ENCODE results near the gene PSME3IP1. TPM values are rescaled to one million over a fixed set of nuclear protein-coding genes. Genes with fewer than 3 reads are reported as not detected.

The PSME3IP1 gene
- total and polyA plus RNA-seq, 2 donors from 2014 or later: 79.1 to 84.6 TPM

- peaks cover 0 to 7% (median 0%) of the 10 kb centered on the region in 3 donors for H3K9me3 ChIP-seq (ENCODE audit: control insufficient read depth in 2 of 3, insufficient read depth in 1 of 3, low read length in 3 of 3)
- intact Hi-C loops (cut with DNase I): no loop called here
- H3K36me3 ChIP-seq (ENCODE audit: control insufficient read depth in 2 of 3, insufficient read depth in 3 of 3, low read length in 3 of 3): peaks cover 17 to 67% (median 32%) of the 10 kb centered on the region in 3 donors
- no peak overlapping the region for H3K9ac ChIP-seq (ENCODE audit: low read length in 3 of 3)
- H3K4me1 ChIP-seq (ENCODE audit: control insufficient read depth in 2 of 3, insufficient read depth in 2 of 3, low read depth in 1 of 3, low read length in 3 of 3): no peaks in the 10 kb centered on the region
- H3K27ac ChIP-seq (ENCODE audit: low read depth in 2 of 2, low read length in 2 of 2): no peak overlapping the region
- DNase-seq: no peak
- no peaks in the 10 kb centered on the region for H3K27me3 ChIP-seq (ENCODE audit: control insufficient read depth, insufficient read depth, low read length)
- no peak for TF ChIP-seq CTCF (IDR thresholded peaks at IDR 0.05; ENCODE audit: borderline replicate concordance, extremely low read depth, insufficient read depth)
- FAIRE-seq: no peak
- no peak overlapping the region for H3K4me3 ChIP-seq (ENCODE audit: low read length in 3 of 3)
These were observed 27.6 kb upstream of the PSME3IP1 start for GRCh38 chr16:57213462-57213861.

DNA sequence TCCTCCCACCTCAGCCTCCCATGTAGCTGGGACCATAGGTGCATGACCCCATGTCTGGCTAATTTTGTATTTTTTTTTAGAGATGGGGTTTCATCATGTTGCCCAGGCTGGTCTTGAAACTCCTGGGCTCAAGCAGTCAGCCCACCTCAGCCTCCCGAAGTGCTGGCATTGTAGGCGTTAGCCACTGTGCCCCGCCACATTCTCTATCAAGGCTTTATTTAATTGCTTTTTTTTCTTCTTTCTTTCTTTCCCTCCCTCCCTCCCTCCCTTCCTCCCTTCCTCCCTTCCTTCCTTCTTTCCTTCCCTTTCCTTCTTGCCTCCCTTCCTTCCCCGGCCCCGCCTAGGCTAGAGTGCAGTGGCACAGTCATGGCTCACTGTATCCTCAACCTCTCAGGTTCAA lies 23.9 kb upstream of the PSME3IP1 start:
- H3K9ac ChIP-seq (ENCODE audit: low read length in 3 of 3): no peak overlapping the region
- H3K4me3 ChIP-seq (ENCODE audit: low read length in 3 of 3): no peak overlapping the region
- intact Hi-C loops (cut with DNase I): no loop called here
- no peak overlapping the region for H3K27ac ChIP-seq (ENCODE audit: low read depth in 2 of 2, low read length in 2 of 2)
- H3K4me1 ChIP-seq (ENCODE audit: control insufficient read depth in 2 of 3, insufficient read depth in 2 of 3, low read depth in 1 of 3, low read length in 3 of 3): no peaks in the 10 kb centered on the region
- H3K9me3 ChIP-seq (ENCODE audit: control insufficient read depth in 2 of 3, insufficient read depth in 1 of 3, low read length in 3 of 3): no peaks in the 10 kb centered on the region
- FAIRE-seq (no peak), DNase-seq (no peak)
- peaks cover 7 to 66% (median 30%) of the 10 kb centered on the region in 3 donors for H3K36me3 ChIP-seq (ENCODE audit: control insufficient read depth in 2 of 3, insufficient read depth in 3 of 3, low read length in 3 of 3)
- no peak for TF ChIP-seq CTCF (IDR thresholded peaks at IDR 0.05; ENCODE audit: borderline replicate concordance, extremely low read depth, insufficient read depth)
- no peaks in the 10 kb centered on the region for H3K27me3 ChIP-seq (ENCODE audit: control insufficient read depth, insufficient read depth, low read length)

DNA sequence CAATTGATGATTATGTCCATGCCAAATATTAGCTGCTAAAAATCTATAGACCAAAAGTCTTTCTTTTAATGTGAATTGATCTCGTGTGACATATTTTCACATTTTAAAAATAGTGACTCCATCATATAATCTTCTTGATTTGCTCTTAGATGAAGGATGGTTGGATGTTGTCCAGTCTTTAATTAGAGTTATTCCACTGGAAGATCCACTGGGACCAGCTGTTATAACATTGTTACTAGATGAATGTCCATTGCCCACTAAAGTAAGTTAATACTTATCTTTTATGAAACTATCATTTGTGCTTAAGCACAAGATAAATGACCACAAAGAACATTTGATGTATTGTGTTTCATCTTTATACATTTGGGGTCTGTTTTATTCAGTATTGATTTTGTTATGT lies 23.1 kb upstream of the PSME3IP1 start:
- DNase-seq (no peak), FAIRE-seq (no peak)
- no peak overlapping the region for H3K9ac ChIP-seq (ENCODE audit: low read length in 3 of 3)
- H3K27ac ChIP-seq (ENCODE audit: low read depth in 2 of 2, low read length in 2 of 2): no peak overlapping the region
- intact Hi-C loops (cut with DNase I): no loop called here
- no peaks in the 10 kb centered on the region for H3K9me3 ChIP-seq (ENCODE audit: control insufficient read depth in 2 of 3, insufficient read depth in 1 of 3, low read length in 3 of 3)
- H3K27me3 ChIP-seq (ENCODE audit: control insufficient read depth, insufficient read depth, low read length): no peaks in the 10 kb centered on the region
- peaks cover 5 to 58% (median 30%) of the 10 kb centered on the region in 3 donors for H3K36me3 ChIP-seq (ENCODE audit: control insufficient read depth in 2 of 3, insufficient read depth in 3 of 3, low read length in 3 of 3)
- H3K4me3 ChIP-seq (ENCODE audit: low read length in 3 of 3): no peak overlapping the region
- no peaks in the 10 kb centered on the region for H3K4me1 ChIP-seq (ENCODE audit: control insufficient read depth in 2 of 3, insufficient read depth in 2 of 3, low read depth in 1 of 3, low read length in 3 of 3)
- TF ChIP-seq CTCF (IDR thresholded peaks at IDR 0.05; ENCODE audit: borderline replicate concordance, extremely low read depth, insufficient read depth): no peak

- H3K9ac ChIP-seq (ENCODE audit: low read length in 3 of 3): no peak overlapping the region
- TF ChIP-seq CTCF (IDR thresholded peaks at IDR 0.05; ENCODE audit: borderline replicate concordance, extremely low read depth, insufficient read depth): no peak
- H3K27ac ChIP-seq (ENCODE audit: low read depth in 2 of 2, low read length in 2 of 2): no peak overlapping the region
- H3K4me1 ChIP-seq (ENCODE audit: control insufficient read depth in 2 of 3, insufficient read depth in 2 of 3, low read depth in 1 of 3, low read length in 3 of 3): no peaks in the 10 kb centered on the region
- peaks cover 2 to 35% (median 18%) of the 10 kb centered on the region in 3 donors for H3K36me3 ChIP-seq (ENCODE audit: control insufficient read depth in 2 of 3, insufficient read depth in 3 of 3, low read length in 3 of 3)
- intact Hi-C loops (cut with DNase I): no loop called here
- no peaks in the 10 kb centered on the region for H3K27me3 ChIP-seq (ENCODE audit: control insufficient read depth, insufficient read depth, low read length)
- DNase-seq (no peak), FAIRE-seq (no peak)
- H3K9me3 ChIP-seq (ENCODE audit: control insufficient read depth in 2 of 3, insufficient read depth in 1 of 3, low read length in 3 of 3): no peaks in the 10 kb centered on the region
- H3K4me3 ChIP-seq (ENCODE audit: low read length in 3 of 3): no peak overlapping the region
These were observed 18.8 kb upstream of the PSME3IP1 start for GRCh38 chr16:57204675-57205074.

Data from kidney (tissue), 14 donors.